Measurements from ENCODE around the gene TMEM178A. TPM values are rescaled to one million over a fixed set of nuclear protein-coding genes. Genes with fewer than 3 reads are reported as not detected.
A peak's percentile ranks its signal among the peaks of the same experiment; 100 is the strongest.

TMEM178A gene
- total RNA-seq, 1 donor: 0.72 TPM

DNA sequence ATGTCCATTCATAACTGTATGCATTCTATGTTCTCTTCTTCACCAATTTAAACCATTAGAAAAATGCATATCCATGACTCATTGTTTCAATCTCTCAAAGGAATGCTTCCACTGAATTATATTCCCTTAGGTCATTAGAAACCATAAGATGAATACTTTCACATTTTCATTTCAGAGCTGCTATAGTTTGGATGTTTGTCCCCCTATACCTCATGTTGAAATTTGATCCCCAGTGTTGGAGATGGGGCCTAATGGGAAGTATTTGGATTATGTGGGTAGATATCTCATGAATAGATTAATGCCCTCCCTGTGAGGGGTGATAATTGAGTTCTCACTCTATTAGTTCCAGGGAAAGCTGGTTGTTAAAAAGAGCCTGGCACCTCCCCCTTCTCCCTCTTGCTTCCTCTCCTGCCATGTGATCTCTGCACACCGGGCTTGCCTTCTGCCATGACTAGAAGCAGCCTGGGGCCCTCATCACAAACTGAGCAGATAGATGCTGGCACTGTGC is 77.6 kb downstream of the TMEM178A start:
- H3K79me2 ChIP-seq (ENCODE audit: insufficient read depth, low read length): no peaks in the 10 kb centered on the region
- TF ChIP-seq, protein P1, sequence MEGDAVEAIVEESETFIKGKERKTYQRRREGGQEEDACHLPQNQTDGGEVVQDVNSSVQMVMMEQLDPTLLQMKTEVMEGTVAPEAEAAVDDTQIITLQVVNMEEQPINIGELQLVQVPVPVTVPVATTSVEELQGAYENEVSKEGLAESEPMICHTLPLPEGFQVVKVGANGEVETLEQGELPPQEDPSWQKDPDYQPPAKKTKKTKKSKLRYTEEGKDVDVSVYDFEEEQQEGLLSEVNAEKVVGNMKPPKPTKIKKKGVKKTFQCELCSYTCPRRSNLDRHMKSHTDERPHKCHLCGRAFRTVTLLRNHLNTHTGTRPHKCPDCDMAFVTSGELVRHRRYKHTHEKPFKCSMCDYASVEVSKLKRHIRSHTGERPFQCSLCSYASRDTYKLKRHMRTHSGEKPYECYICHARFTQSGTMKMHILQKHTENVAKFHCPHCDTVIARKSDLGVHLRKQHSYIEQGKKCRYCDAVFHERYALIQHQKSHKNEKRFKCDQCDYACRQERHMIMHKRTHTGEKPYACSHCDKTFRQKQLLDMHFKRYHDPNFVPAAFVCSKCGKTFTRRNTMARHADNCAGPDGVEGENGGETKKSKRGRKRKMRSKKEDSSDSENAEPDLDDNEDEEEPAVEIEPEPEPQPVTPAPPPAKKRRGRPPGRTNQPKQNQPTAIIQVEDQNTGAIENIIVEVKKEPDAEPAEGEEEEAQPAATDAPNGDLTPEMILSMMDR (IDR thresholded peaks at IDR 0.05; ENCODE audit: extremely low read depth, low read depth, low read length): no peak
- no peak for DNase-seq (ENCODE audit: insufficient read length, low spot score, missing footprints)
- peaks cover 13% of the 10 kb centered on the region for H3K36me3 ChIP-seq (ENCODE audit: insufficient read depth, low read length)
- H4K20me1 ChIP-seq (ENCODE audit: insufficient read depth, low read length): no peaks in the 10 kb centered on the region
- H3K4me2 ChIP-seq (ENCODE audit: insufficient read depth, low read length): peak overlapping the region; percentile 37
- no peak overlapping the region for H2AFZ ChIP-seq (ENCODE audit: low read length)
- H3K4me3 ChIP-seq (ENCODE audit: insufficient read depth, low read length): no peak overlapping the region
- peaks cover 25% of the 10 kb centered on the region for H3K4me1 ChIP-seq (ENCODE audit: insufficient read depth, low read length)
- no peaks in the 10 kb centered on the region for H3K27me3 ChIP-seq (ENCODE audit: insufficient read depth, low read length)
- peak overlapping the region; percentile 50 for H3K27ac ChIP-seq (ENCODE audit: low read depth, low read length)
- H3K9me3 ChIP-seq (ENCODE audit: low read depth, low read length): no peaks in the 10 kb centered on the region

DNA sequence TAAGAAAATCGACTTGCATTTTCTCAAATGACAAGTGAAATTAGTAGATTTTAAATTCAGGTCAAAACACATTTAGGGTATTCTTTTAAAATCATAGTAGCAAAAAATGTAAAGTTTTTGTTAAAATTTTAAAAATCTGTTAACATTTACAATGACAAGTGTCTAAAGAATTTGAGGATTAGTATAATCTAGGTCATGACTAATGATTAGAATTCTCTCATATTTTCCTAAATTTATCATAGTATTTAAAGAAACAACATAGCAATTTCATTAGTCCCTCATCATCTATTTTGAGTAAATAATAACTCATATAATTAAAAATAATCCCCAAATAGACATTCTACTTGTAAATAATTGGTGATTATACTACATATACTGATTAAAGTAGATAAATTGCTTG is 89.7 kb downstream of the TMEM178A start:
- Histone ChIP-seq H3K4me1 (ENCODE audit: insufficient read depth, low read length) (peaks cover 6% of the 10 kb centered on the region), H3K4me3 (ENCODE audit: insufficient read depth, low read length) (no peak overlapping the region), H3K4me2 (ENCODE audit: insufficient read depth, low read length) (no peak overlapping the region), H3K27me3 (ENCODE audit: insufficient read depth, low read length) (no peaks in the 10 kb centered on the region), H3K36me3 (ENCODE audit: insufficient read depth, low read length) (peaks cover 52% of the 10 kb centered on the region), H3K79me2 (ENCODE audit: insufficient read depth, low read length) (no peaks in the 10 kb centered on the region), H3K27ac (ENCODE audit: low read depth, low read length) (no peak overlapping the region), H2AFZ (ENCODE audit: low read length) (no peak overlapping the region), H3K9me3 (ENCODE audit: low read depth, low read length) (no peaks in the 10 kb centered on the region), H4K20me1 (ENCODE audit: insufficient read depth, low read length) (no peaks in the 10 kb centered on the region)
- DNase-seq (ENCODE audit: insufficient read length, low spot score, missing footprints): no peak
- TF ChIP-seq, protein P1 (IDR thresholded peaks at IDR 0.05; ENCODE audit: extremely low read depth, low read depth, low read length): no peak

DNA sequence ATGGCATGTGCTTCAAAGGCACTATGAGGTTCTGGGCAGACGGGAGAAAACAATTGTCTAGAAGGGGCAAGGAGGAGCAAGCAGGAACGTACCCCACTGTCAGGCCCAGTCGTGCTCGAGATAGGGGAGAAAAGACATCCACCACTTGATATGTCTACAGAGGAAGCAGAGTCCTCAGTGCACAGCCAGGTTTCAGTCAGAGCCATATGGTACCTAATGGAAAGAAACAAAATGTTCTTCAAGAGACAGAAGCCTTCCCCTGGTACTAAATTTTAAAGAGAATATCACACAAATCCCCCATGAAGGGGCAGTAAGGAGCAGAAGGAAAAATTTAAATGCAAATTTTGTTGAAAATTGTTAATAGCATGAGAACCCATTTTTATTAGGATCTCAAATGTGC is 91.4 kb downstream of the TMEM178A start:
- Histone ChIP-seq H2AFZ (ENCODE audit: low read length) (no peak overlapping the region), H3K4me1 (ENCODE audit: insufficient read depth, low read length) (peaks cover 6% of the 10 kb centered on the region), H3K36me3 (ENCODE audit: insufficient read depth, low read length) (peaks cover 55% of the 10 kb centered on the region), H3K4me3 (ENCODE audit: insufficient read depth, low read length) (no peak overlapping the region), H3K27ac (ENCODE audit: low read depth, low read length) (no peak overlapping the region), H3K9me3 (ENCODE audit: low read depth, low read length) (no peaks in the 10 kb centered on the region), H3K27me3 (ENCODE audit: insufficient read depth, low read length) (no peaks in the 10 kb centered on the region), H3K4me2 (ENCODE audit: insufficient read depth, low read length) (no peak overlapping the region), H4K20me1 (ENCODE audit: insufficient read depth, low read length) (no peaks in the 10 kb centered on the region), H3K79me2 (ENCODE audit: insufficient read depth, low read length) (no peaks in the 10 kb centered on the region)
- TF ChIP-seq, protein P1 (IDR thresholded peaks at IDR 0.05; ENCODE audit: extremely low read depth, low read depth, low read length): no peak
- no peak for DNase-seq (ENCODE audit: insufficient read length, low spot score, missing footprints)

DNA sequence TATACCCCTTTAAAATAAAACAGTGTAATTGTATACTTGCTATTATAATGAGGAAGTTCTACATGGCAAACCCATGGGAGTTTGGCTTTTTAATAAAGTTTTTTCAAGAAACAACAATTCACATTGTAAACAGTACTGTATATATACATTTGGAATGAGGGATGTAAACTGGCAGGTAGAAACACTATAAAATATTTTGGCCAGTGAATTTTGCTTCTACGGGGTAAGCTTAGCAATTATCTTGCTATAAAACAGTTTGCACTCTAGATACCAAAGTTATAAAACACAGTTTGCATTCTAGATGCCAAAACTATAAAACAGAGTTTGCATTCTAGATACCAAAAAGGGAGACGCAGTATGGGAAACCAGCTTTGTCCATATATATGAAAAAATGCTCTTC is 96.7 kb downstream of the TMEM178A start:
- H3K4me2 ChIP-seq (ENCODE audit: insufficient read depth, low read length): no peak overlapping the region
- no peaks in the 10 kb centered on the region for H3K27me3 ChIP-seq (ENCODE audit: insufficient read depth, low read length)
- no peaks in the 10 kb centered on the region for H3K4me1 ChIP-seq (ENCODE audit: insufficient read depth, low read length)
- H4K20me1 ChIP-seq (ENCODE audit: insufficient read depth, low read length): no peaks in the 10 kb centered on the region
- H3K36me3 ChIP-seq (ENCODE audit: insufficient read depth, low read length): peaks cover 52% of the 10 kb centered on the region
- TF ChIP-seq, protein P1 (IDR thresholded peaks at IDR 0.05; ENCODE audit: extremely low read depth, low read depth, low read length): no peak
- H3K27ac ChIP-seq (ENCODE audit: low read depth, low read length): no peak overlapping the region
- no peak overlapping the region for H3K4me3 ChIP-seq (ENCODE audit: insufficient read depth, low read length)
- no peaks in the 10 kb centered on the region for H3K79me2 ChIP-seq (ENCODE audit: insufficient read depth, low read length)
- no peak for DNase-seq (ENCODE audit: insufficient read length, low spot score, missing footprints)
- no peaks in the 10 kb centered on the region for H3K9me3 ChIP-seq (ENCODE audit: low read depth, low read length)
- no peak overlapping the region for H2AFZ ChIP-seq (ENCODE audit: low read length)

Other genes starting within 250 kb of the TMEM178A start
- gene MAP4K3, start 228.6 kb upstream of the TMEM178A start, total RNA-seq: 49.8 and 51.8 TPM in 2 replicates
- gene THUMPD2, start 113.3 kb downstream of the TMEM178A start, total RNA-seq: 8.0 and 12.1 TPM in 2 replicates

Data from osteoblast (primary cell).